K562 (cell line): ENCODE data around the gene SORT1. TPM values are rescaled to one million over a fixed set of nuclear protein-coding genes. Genes with fewer than 3 reads are reported as not detected.
A peak's percentile ranks its signal among the peaks of the same experiment; 100 is the strongest.

Experiments used
- CEBPZ ChIP-seq: fragments of 150-350 bp; IDR thresholded peaks from 2 replicates; pipeline ENCODE4 v1.6.1; 2014; ENCODE audit warnings: low read depth, mild to moderate bottlenecking, low read length, borderline replicate concordance
- CHCHD3 ChIP-seq: fragments of 250-450 bp; sonication (Bioruptor Pico); IDR thresholded peaks from 2 replicates; pipeline ENCODE4 v2.1.2; 2022; ENCODE audit warnings: mild to moderate bottlenecking
- EP300 ChIP-seq: IDR thresholded peaks from 2 replicates; pipeline ENCODE4 v1.6.1; 2012; ENCODE audit warnings: low read length, improper control_type of control experiment
- KLF16 ChIP-seq: IDR thresholded peaks from 2 replicates; pipeline ENCODE4 v1.6.1; 2016; ENCODE audit warnings: antibody characterized with exemption
- LEF1 ChIP-seq: fragments of 450-650 bp; IDR thresholded peaks from 2 replicates; pipeline ENCODE4 v1.6.1; 2016; ENCODE audit warnings: mild to moderate bottlenecking
- MAFG ChIP-seq: fragments of 450-650 bp; conservative IDR thresholded peaks from 2 replicates; pipeline ENCODE4 v1.6.1; 2016; ENCODE audit warnings: missing genetic modification characterization, missing compliant biosample characterization
- MNT ChIP-seq, 2 experiments: fragments of 450-650 bp; conservative IDR thresholded peaks; 2 replicates each; pipeline ENCODE4 v1.6.1; 2017; ENCODE audit warnings: mild to moderate bottlenecking in 2 of 2, moderate library complexity in 2 of 2
- PHB ChIP-seq: fragments of 250-450 bp; sonication (Bioruptor Pico); IDR thresholded peaks from 2 replicates; pipeline ENCODE4 v1.5.0; 2021
- POLR2B ChIP-seq: fragments of 450-650 bp; IDR thresholded peaks from 2 replicates; pipeline ENCODE4 v1.6.1; 2018; ENCODE audit warnings: low read depth; ENCODE audit not compliant: partially characterized antibody
- RERE ChIP-seq: sonication (generic); formaldehyde crosslinking; IDR thresholded peaks from 2 replicates; pipeline ENCODE4 v1.8.0; 2023; ENCODE audit warnings: missing genetic modification reagents, mild to moderate bottlenecking, borderline replicate concordance
- SMARCE1 ChIP-seq: fragments of 450-650 bp; IDR thresholded peaks from 2 replicates; pipeline ENCODE4 v1.7.1; 2016; ENCODE audit warnings: mild to moderate bottlenecking
- SRF ChIP-seq, 2 experiments: fragments of 250-450, 450-650 bp in 1 of 2; sonication (Bioruptor Pico) in 1 of 2; sonication (generic) in 1 of 2; formaldehyde crosslinking; IDR thresholded peaks; 2 replicates each; pipeline versions ENCODE4 v1.5.0 to v1.5.1; 2020 to 2022; ENCODE audit warnings: mild to moderate bottlenecking in 1 of 2, missing genetic modification reagents in 1 of 2
- STAG1 ChIP-seq: sonication (generic); formaldehyde crosslinking; IDR thresholded peaks from 2 replicates; pipeline ENCODE4 v1.5.0; 2020; ENCODE audit warnings: missing genetic modification reagents, borderline replicate concordance
- SUPT5H ChIP-seq: fragments of 450-650 bp; IDR thresholded peaks from 2 replicates; pipeline ENCODE4 v1.6.1; 2016
- TGIF2 ChIP-seq: sonication (generic); formaldehyde crosslinking; IDR thresholded peaks from 2 replicates; pipeline ENCODE4 v1.8.1; 2022; ENCODE audit warnings: mild to moderate bottlenecking, missing genetic modification reagents, moderate library complexity
- XRCC4 ChIP-seq: IDR thresholded peaks from one replicate; pipeline ENCODE4 v1.6.1; 2011; ENCODE audit not compliant: insufficient read depth, insufficient read length; ENCODE audit errors: extremely low read depth
- ZBTB1 ChIP-seq: sonication (generic); formaldehyde crosslinking; IDR thresholded peaks from 2 replicates; pipeline ENCODE4 v1.8.1; 2023; ENCODE audit warnings: missing genetic modification reagents, low read depth, mild to moderate bottlenecking, borderline replicate concordance
- ZKSCAN1 ChIP-seq: fragments of 150-350 bp; IDR thresholded peaks from 2 replicates; pipeline ENCODE4 v1.6.1; 2016; ENCODE audit warnings: low read depth, low read length
- ZKSCAN3 ChIP-seq: fragments of 250-450 bp; sonication (Bioruptor Pico); IDR thresholded peaks from 2 replicates; pipeline ENCODE4 v1.4.0; 2020
- polyA plus RNA-seq, 8 experiments: library from polyadenylated mRNA; depleted of rRNA in 4 of 8; stranded (reverse) in 5 of 8; unstranded in 3 of 8; fragments of >200 nt; fragmentation: Nextera tagmentation in 2 of 8; fragmentation: Illumina TruSeq in 1 of 8; extraction: Ambion mirVana in 2 of 8; extraction: Trizol in 1 of 8; gene quantifications; 2 replicates each; pipeline versions ENCODE4 v1.2.1 to v1.2.3, GENCODE V29; 2011 to 2014; ENCODE audit warnings: inconsistent platforms in 1 of 8, missing spikeins in 1 of 8
- total RNA-seq, 7 experiments: library from RNA; depleted of rRNA in 6 of 7; stranded (reverse); fragments of >200 nt in 6 of 7; fragmentation: Illumina TruSeq in 2 of 7; extraction: Trizol in 2 of 7; gene quantifications; 2 replicates each; pipeline versions ENCODE4 v1.2.1 to v1.2.3, GENCODE V29; 2011 to 2021; ENCODE audit warnings: low replicate concordance in 1 of 7

SORT1 gene
- total and polyA plus RNA-seq, 9 of the 15 experiments (the other 6 are each of a cell fraction or from before 2014, with no cell fraction given) = 27.4 to 112 (median 65.0) TPM

GRCh38 chr1:109389638-109390341, 7.9 kb downstream of the SORT1 start (continued):
- TF ChIP-seq SUPT5H (peak; percentile 91), EP300 (peak; percentile 97), SRF (CRISPR knock-in tag; IDR thresholded peaks at IDR 0.05) (peak in 1 of 2 experiments; percentile 65; a peak in 1 of 4 replicates), RERE (CRISPR knock-in tag) (no peak), CHCHD3 (CRISPR knock-in tag) (no peak), MNT (conservative IDR thresholded peaks at IDR 0.05) (peak in 1 of 2 experiments; percentile 53; a peak in 1 of 4 replicates), XRCC4 (no peak), TGIF2 (no peak), SMARCE1 (peak; percentile 98), POLR2B (peak; percentile 92), KLF16 (no peak), CEBPZ (no peak), MAFG (peak; percentile 74), ZKSCAN3 (CRISPR knock-in tag) (peak; percentile 70; the same call in 1 of the 2 replicates), ZKSCAN1 (0 out of 2 replicates have a peak, but pooled peaks have one; percentile 22), STAG1 (CRISPR knock-in tag) (no peak), ZBTB1 (no peak), PHB (CRISPR knock-in tag) (no peak), LEF1 (peak; percentile 97)
